Cardiac muscle cell (in vitro differentiated cells and primary cell): ENCODE data around the gene MAMDC2. TPM values are rescaled to one million over a fixed set of nuclear protein-coding genes. Genes with fewer than 3 reads are reported as not detected.
A peak's percentile ranks its signal among the peaks of the same experiment; 100 is the strongest.

Experiments used
- DNase-seq, 2 donors: peaks; one replicate each; pipeline versions ENCODE4 v3.0.0 to v3.0.0-alpha.2; 2010 to 2017; ENCODE audit warnings: low read depth in 1 of 2, low spot score in 1 of 2
- H3K27ac ChIP-seq: fragments of 200-600 bp; sonication (generic); 2 replicates; pipeline ENCODE4 v1.5.1; 2016
- H3K27me3 ChIP-seq: fragments of 200-600 bp; sonication (generic); 2 replicates; pipeline ENCODE4 v1.6.0; 2016; ENCODE audit warnings: control low read depth
- H3K36me3 ChIP-seq: fragments of 200-600 bp; sonication (generic); 2 replicates; pipeline ENCODE4 v1.5.1; 2016; ENCODE audit warnings: control low read depth
- H3K4me1 ChIP-seq: fragments of 200-600 bp; sonication (generic); 2 replicates; pipeline ENCODE4 v1.8.1; 2017; ENCODE audit warnings: low read depth, mild to moderate bottlenecking, mixed run types
- H3K4me3 ChIP-seq: fragments of 200-600 bp; sonication (generic); 2 replicates; pipeline ENCODE4 v1.5.1; 2016; ENCODE audit warnings: mild to moderate bottlenecking
- H3K9me3 ChIP-seq: fragments of 200-600 bp; sonication (generic); 2 replicates; pipeline ENCODE4 v1.5.1; 2017; ENCODE audit warnings: low read depth, mild to moderate bottlenecking, control low read depth
- polyA plus RNA-seq: library from polyadenylated mRNA; unstranded; fragments of >200 nt; fragmentation: Nextera tagmentation; extraction: Ambion mirVana; gene quantifications from 2 replicates; pipeline ENCODE4 v1.2.1, GENCODE V29; 2016
- total RNA-seq: library from RNA; depleted of rRNA; stranded (reverse); fragments of >200 nt; gene quantifications from 2 replicates; pipeline ENCODE4 v1.2.3, GENCODE V29; 2016
- TF ChIP-seq, protein P1 (sequence below): IDR thresholded peaks from 2 replicates; pipeline ENCODE4 v1.5.1; 2012; ENCODE audit warnings: low read depth, mild to moderate bottlenecking, low read length

MAMDC2 gene
- total and polyA plus RNA-seq, 2 experiments from 2014 or later: 0.54 to 1.1 TPM

DNA sequence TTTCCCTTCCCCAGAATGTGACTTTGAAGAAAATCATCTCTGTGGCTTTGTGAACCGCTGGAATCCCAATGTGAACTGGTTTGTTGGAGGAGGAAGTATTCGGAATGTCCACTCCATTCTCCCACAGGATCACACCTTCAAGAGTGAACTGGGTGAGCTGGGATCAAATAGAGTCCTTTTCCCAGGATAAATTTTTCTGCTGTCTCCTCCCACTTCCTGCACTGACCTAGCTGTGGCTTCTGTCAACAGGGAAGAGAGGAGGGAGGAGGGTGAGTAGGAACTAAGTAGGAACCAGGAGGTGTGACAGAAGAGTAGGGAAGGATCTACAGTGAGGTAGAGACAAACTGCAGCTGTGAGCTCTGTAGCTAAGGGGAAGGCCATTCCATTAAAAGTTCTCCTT lies 69.3 kb downstream of the MAMDC2 start:
- no peak for DNase-seq
- Histone ChIP-seq H3K4me3 (no peak overlapping the region), H3K27me3 (no peaks in the 10 kb centered on the region), H3K36me3 (no peaks in the 10 kb centered on the region), H3K4me1 (no peaks in the 10 kb centered on the region), H3K27ac (no peak overlapping the region), H3K9me3 (no peaks in the 10 kb centered on the region)
- TF ChIP-seq, protein P1, sequence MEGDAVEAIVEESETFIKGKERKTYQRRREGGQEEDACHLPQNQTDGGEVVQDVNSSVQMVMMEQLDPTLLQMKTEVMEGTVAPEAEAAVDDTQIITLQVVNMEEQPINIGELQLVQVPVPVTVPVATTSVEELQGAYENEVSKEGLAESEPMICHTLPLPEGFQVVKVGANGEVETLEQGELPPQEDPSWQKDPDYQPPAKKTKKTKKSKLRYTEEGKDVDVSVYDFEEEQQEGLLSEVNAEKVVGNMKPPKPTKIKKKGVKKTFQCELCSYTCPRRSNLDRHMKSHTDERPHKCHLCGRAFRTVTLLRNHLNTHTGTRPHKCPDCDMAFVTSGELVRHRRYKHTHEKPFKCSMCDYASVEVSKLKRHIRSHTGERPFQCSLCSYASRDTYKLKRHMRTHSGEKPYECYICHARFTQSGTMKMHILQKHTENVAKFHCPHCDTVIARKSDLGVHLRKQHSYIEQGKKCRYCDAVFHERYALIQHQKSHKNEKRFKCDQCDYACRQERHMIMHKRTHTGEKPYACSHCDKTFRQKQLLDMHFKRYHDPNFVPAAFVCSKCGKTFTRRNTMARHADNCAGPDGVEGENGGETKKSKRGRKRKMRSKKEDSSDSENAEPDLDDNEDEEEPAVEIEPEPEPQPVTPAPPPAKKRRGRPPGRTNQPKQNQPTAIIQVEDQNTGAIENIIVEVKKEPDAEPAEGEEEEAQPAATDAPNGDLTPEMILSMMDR: no peak

DNA sequence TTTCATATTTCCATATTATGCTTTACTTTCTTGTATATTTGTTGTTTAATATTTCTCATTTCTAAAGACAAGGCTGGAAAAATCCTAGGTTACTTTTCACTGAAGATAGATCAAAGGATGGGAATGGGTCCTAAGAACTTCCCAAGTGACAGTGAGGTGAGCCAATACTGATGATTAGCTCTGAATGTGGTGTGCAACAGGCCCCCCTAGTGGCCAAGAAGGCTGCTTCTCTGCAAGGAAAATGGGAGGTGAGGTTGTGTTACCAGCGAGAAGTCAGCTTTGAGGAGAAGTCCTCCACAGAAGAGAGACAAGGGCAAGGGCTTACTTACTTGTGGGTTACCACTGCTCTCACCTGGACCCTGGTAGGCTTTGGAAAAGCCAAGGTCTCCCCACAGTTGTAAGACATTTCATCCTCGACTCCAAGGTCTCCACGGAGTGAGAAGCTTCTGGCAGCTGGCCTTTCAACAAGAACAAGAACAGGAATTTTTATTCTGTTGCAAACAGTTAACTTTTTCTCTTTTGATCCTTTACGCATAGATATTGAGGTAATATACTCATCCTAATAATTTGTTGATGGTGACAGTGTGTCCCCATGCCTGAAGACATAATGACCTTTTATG lies 69.9 kb downstream of the MAMDC2 start:
- peak; percentile 57 to 79 for DNase-seq
- TF ChIP-seq, protein P1: peak; percentile 95
- H3K27ac ChIP-seq: no peak overlapping the region

DNA sequence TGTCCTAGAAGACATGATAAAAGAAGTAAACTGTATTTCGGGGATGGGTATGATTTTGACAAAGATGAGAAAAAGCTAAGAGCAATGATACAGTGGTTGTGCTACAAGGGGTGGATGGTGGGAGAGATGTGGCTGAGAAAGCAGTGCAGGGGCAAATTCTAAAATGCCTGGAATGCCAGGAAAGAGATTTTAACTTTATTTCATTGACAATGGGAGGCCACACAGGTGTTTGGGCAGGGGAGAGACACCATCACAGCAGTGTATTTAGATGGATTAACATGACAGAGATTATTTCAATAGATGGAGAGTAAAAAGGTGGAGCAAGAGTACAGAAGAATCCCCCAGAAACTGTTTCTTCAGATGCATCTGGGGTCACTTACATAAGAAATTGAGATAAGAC lies 71.2 kb downstream of the MAMDC2 start:
- Histone ChIP-seq H3K9me3 (no peaks in the 10 kb centered on the region), H3K4me3 (no peak overlapping the region), H3K27me3 (no peaks in the 10 kb centered on the region), H3K27ac (no peak overlapping the region), H3K36me3 (no peaks in the 10 kb centered on the region), H3K4me1 (no peaks in the 10 kb centered on the region)
- DNase-seq: no peak
- TF ChIP-seq, protein P1: no peak

More for the DNA sequence above, 69.9 kb downstream of the MAMDC2 start:
- no peak overlapping the region for H3K4me3 ChIP-seq
- no peaks in the 10 kb centered on the region for H3K36me3 ChIP-seq
- no peaks in the 10 kb centered on the region for H3K27me3 ChIP-seq
- no peaks in the 10 kb centered on the region for H3K4me1 ChIP-seq
- no peaks in the 10 kb centered on the region for H3K9me3 ChIP-seq

DNA sequence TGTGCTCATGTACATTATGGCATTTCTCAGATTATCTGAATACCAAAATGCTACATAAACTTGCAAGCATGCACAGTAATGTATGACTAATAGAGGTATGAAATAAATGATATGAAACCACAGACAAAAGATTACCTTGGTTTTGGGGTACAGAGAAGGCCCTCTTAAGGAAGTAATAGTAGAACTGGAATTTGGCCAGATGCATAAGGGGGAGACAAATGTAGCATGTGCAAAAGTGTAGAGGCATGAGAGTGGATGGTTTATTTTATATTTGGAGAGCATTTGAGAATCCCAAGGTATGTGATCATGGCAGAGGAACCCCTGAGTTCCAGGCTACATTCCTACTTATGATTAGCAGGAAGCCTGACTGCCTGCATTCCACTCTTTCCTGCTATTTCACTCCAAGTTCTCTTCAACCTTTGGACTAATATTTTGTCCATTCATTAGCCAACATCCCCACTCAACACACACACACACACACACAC lies 74.2 kb downstream of the MAMDC2 start:
- no peaks in the 10 kb centered on the region for H3K36me3 ChIP-seq
- no peak overlapping the region for H3K4me3 ChIP-seq
- H3K4me1 ChIP-seq: no peaks in the 10 kb centered on the region
- peak in 1 of 2 donors; percentile 70 for DNase-seq
- no peaks in the 10 kb centered on the region for H3K9me3 ChIP-seq
- no peaks in the 10 kb centered on the region for H3K27me3 ChIP-seq
- TF ChIP-seq, protein P1: no peak
- H3K27ac ChIP-seq: no peak overlapping the region

DNA sequence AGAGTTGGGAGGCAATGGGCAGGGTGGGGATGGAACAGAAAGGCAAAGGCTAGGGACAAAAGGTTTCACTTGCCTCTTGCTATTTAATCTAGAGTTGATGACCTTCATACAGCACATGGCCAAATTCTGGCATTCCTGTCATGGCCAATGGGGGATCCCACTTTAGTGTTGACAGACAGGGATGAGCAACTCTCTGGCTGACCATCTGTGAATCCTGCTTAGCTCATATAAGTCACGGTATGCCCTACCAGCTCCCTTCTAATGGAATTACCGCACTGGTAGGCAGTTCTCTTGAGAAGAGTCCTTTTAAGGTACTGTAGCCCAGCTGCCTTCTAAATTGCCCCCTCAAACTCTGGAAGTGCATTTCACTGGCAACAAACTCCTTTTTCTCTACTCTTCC lies 76.1 kb downstream of the MAMDC2 start:
- TF ChIP-seq, protein P1: no peak
- Histone ChIP-seq H3K27ac (no peak overlapping the region), H3K4me1 (no peaks in the 10 kb centered on the region), H3K27me3 (no peaks in the 10 kb centered on the region), H3K4me3 (no peak overlapping the region), H3K36me3 (no peaks in the 10 kb centered on the region), H3K9me3 (no peaks in the 10 kb centered on the region)
- DNase-seq: no peak
